HG02588 (cell line): ENCODE measurements around the gene TIE1.

ENCODE experiments used
- ATAC-seq: cut with Tn5 transposase; IDR thresholded peaks from one replicate; pipeline ENCODE4 v1.9.1; 2021; ENCODE audit warnings: mild to moderate bottlenecking, moderate library complexity; ENCODE audit not compliant: unreplicated experiment

The TIE1 gene

DNA sequence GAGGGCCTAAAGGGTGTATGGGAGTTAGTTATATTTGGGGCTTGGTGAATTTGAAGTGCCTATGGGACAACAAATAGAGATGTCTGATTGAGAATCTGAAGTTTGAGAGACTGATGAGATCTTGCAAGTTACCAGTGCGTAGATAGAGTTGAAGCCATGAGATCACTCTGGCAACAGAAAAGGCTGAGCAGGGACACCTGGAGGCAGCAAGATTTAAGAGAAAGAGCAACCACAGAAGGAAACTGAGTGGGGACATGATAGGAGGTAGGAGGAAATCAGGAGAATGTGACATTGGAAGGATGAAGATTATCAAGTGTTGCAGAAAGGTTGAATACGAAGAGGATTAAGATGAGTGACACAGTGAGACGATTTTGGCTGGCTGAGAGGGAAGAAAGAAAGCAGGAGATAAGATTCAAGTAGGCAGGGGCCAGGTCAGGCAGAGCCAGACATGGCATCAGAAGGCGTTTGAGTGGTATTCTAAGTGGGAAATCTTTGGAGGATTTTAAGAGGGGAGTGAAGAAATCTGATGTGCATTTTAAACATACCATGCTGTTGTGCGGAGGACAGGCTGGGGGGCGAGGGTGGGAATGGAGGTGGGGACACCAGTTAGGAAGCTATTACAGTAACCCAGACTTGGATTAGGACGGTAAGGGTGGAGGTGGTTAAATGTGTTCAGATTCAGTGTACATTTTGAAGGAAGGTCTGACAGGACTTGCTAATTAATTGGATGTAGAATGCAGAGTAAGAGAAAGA lies 33.8 kb downstream of the TIE1 start:
- no peak for ATAC-seq

DNA sequence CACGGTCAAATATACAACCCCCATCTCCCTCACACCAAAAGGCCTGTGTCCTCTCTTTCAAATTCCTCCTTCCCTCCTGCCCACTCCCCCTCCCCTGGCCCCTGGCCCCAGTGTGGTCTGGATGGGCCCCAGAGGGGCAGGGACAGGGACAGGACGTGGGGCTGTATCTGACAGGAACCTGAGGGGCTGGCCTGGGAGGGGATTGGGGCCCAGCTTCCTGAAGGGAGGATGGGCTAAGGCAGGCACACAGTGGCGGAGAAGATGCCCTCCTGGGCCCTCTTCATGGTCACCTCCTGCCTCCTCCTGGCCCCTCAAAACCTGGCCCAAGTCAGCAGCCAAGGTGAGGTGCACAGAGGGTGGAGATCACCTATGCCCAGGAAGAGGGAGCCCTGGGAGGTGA lies 36.8 kb downstream of the TIE1 start, which contains the start of gene MPL:
MPL (plus strand) TSS at position 231 of the 400 bp plus-strand sequence; CDS start at position 262, 31 bp downstream.
- no peak for ATAC-seq

DNA sequence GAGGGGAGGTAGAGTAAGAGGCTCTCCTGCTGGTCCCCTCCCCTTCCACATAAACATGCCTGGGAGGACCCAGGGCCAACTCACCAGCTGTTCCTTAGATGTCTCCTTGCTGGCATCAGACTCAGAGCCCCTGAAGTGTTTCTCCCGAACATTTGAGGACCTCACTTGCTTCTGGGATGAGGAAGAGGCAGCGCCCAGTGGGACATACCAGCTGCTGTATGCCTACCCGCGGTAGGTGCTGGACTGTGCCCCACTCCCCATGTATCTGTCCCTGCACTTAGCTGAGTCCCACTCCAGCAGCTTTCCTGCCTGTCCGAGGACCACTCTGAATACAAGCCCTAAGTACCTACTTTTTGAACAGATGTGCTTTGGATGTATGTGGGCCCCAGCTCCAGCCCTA lies 37.2 kb downstream of the TIE1 start:
- no peak for ATAC-seq

DNA sequence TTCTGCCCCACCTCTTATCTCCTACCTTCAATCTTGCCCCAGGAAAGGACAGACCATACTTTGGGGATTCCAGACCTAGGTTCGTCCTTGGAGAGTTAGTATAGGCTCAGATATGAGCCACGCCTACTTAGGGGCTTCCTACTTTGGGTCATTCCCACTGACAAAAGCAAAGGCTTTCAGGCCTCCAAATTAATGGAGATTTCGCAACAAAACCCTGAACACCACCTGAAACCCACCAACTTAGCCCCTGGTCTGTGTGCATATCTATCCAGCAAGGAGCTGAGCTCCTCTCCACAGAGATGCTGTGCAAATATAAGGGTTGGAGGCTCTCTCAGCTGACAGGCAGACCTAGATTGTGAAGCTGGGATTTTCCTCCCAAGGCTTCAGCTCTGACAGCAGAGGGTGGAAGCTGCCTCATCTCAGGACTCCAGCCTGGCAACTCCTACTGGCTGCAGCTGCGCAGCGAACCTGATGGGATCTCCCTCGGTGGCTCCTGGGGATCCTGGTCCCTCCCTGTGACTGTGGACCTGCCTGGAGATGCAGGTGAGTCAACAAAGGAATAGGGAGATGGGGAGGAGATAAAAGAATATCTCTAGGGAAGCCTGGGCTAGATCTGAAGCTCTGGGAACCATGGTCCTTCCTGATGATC lies 38.9 kb downstream of the TIE1 start:
- ATAC-seq = no peak

DNA sequence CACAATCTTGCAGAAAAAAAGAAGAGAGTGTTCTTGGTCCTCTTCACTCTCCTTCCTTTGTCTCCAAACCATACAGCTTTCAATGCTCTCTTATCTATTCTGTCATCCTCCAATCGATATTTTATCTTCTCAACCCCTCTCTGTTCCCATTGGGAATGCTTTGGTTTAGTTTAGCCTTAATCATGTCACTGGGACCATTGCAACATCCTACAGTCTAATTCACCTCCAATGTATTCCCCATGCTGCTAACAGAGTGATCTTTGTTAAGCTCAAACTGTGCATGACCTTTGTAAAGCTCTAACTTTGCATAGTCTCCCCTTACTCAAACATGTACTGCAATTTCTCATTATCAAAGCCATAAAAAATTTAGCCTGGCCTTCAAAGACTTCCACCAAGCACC lies 39.8 kb downstream of the TIE1 start:
- ATAC-seq = no peak

DNA sequence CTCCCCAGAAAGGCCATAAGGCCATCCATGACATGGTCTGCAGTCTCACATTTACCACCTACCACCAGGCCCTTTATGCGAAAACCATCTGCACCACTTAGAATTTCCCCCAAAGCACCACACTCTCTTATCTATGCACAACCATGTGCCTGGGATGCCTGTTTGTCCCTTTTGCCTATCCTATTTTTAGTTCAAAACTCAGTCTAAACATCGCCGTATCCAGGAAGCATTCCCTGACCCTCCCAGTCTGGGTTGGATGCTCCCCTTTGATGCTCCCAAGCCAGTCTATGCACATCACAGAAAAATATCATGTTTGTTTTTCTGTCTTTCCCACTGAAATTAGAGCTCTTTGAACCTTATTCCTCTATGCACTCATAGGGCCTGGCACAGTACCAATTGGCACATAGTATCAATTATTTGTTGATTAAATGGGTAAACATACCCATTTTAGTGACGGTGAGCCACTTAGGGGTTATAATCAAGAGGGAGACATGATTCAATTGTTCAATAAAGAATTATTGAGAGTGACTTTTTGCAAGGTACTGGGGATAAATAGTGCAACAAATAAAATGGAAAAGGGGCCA lies 43.6 kb downstream of the TIE1 start:
- no peak for ATAC-seq

DNA sequence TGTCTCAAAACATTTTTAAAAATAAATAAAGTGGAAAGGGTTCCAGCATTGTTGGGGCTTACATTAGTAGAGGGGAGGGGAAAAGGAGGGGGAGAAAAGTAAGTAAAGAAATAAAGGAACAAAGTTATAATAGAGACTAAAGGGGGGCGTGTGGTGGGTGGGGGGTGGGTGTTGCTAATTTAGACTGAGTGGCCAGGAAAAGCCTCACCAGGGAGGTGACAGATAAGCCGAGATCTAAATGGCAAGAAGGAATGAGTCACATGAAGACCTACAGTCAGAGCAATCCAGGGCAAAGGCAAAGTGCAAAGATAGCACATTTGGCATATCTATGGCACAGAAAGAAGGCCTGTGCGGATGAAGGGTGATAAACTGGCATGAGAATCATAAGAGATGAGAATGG lies 44.3 kb downstream of the TIE1 start:
- no peak for ATAC-seq

DNA sequence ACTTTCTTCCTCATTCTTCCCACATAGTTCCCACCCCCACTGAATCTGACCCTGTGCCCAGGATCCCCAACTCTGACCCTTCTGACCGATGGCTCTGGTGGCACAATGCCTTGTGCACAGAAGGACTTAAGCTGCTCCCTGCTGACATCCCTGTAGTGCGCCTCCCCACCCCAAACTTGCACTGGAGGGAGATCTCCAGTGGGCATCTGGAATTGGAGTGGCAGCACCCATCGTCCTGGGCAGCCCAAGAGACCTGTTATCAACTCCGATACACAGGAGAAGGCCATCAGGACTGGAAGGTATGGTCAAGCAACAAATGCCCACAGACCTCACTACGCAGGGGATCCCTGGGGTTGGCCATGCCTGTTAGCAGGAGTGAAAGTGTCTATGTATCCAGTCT lies 45.9 kb downstream of the TIE1 start:
- no peak for ATAC-seq

DNA sequence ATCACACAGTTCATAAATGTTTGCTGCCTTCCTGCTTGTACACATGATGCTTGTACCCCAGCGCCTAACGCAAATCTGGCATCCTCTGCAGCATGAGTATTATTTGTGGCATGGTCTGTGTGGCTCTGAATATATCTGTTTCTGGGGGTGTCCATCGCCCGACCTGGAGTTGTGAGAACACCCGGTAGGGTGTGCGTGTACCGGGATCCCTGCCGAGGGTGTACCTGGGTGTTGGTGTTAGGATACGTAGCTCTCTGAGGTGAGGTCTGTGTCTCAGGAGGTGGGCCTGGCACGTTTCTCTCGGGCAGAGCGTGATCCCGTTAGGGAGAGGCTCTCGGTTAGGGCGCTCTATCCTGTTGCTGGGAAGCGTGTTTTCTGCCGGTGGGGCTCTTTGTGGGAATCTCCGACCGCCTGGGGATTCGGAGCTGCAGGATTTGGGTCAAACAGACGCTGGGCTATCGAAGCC lies 47.6 kb downstream of the TIE1 start:
- ATAC-seq = no peak

DNA sequence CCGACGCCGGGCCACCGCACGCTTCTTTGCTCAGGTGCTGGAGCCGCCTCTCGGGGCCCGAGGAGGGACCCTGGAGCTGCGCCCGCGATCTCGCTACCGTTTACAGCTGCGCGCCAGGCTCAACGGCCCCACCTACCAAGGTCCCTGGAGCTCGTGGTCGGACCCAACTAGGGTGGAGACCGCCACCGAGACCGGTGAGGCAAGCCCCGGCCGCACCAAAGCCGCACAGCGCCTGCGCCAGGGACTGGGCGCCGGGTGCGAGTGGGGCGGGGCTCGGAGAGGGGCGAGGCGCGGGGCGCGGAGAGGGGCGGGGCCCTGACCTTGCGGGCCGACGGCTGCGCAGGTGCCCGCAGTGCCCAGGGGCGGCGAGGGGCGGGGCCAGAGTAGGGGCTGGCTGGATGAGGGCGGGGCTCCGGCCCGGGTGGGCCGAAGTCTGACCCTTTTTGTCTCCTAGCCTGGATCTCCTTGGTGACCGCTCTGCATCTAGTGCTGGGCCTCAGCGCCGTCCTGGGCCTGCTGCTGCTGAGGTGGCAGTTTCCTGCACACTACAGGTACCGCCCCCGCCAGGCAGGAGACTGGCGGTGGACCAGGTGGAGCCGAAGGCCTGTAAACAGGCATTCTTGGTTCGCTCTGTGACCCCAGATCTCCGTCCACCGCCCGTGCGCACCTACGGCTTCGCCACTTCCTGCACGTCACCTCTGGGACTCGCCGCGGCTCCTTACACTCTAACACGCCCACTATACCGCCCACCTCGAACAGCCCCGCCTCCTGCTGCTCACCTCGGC lies 48.2 kb downstream of the TIE1 start:
- no peak for ATAC-seq

DNA sequence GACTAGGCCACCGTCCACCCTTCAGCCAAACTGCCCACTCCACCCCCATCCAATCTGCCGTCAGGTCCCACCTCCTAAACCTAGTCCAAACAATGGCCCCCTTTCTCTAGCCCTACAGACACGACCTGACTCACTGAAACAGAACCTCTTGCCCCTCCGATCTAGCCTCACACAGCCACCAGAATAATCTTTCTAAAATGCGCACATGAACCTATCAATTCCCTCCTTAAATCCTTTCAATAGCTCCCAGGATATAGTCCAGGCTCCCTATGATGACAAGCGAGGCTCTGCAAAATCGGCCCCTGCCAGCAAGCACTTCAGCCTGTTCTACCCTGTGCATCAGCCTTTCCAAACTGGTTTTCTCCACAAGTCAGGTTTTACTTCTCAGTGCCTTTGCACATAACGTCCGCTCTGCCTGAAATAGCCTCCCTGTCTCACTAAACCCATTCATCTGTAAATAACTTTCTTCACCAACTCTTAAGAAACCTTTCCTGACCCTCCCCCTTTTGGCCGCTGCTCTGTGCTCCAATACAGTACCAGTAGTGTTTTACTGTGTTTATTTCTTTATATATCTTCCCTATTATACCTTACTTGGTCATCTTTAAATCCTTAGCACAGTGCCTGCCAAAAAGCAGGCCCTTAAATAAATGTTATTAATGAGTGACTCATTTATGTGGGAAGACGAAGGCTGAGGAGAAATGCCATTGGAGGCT lies 49.0 kb downstream of the TIE1 start:
- no peak for ATAC-seq

DNA sequence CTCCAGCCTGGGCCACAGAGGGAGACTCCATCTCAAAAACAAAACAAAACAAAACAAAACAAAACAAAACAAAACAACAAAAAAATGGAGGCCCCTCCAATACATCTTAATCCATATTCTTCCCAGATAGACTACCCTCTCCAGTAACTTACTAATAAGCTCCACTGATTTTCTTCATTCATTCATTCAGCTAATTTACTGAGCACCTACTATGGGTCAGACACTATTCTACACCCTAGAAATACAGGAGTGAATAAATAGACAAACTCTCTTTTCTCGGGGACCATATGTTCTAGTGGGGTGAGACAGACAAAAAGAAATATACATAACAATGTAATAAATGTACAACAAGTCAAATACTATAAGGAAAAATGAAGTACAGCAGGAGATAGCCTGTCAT lies 50.2 kb downstream of the TIE1 start:
- no peak for ATAC-seq

DNA sequence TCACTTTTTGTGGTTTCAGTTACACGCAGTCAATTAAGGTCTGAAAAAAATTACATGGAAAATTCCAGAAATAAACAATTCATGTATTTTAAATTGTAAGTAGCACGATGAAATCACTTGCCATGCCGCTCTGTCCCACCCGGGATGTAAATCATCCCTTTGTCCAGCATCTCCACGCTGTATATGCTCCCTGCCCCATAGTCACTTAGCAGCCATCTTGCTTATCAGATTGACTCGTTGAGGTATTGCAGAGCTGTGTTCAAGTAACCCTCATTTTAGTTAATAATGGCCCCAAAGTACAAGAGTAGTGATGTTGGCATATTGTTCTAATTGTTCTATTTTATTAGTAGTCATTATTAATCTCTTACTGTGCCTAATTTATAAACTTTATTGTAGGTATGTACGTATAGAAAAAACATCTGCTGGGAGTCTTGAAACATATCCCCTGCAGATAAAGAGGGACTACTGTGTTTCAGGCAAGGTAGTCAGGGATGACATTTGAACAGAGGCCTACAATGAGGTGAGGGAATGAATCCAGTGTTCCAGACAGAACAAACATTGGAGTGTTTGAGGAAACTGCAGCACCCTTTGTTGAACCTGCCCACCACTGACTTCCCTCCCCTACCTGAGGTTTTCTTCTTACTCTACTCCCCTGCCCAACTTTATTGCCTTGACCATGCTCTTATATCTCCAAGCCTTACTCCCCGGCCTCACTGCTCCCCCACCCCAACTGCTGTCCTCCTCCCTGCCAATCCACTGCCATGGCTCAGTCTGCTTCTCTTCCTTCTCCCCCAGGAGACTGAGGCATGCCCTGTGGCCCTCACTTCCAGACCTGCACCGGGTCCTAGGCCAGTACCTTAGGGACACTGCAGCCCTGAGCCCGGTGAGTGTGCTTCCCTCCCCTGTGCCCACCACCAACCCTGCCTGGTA lies 50.9 kb downstream of the TIE1 start:
- no peak for ATAC-seq

DNA sequence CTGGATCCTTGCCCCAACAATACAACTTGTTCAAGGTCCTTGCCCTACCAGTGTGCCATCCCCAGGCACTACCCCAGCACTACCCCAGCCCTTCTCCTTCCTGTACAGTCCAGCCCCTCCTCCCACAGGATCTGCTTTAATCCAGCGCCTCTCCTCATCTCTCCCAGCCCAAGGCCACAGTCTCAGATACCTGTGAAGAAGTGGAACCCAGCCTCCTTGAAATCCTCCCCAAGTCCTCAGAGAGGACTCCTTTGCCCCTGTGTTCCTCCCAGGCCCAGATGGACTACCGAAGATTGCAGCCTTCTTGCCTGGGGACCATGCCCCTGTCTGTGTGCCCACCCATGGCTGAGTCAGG lies 51.5 kb downstream of the TIE1 start:
- no peak for ATAC-seq

DNA sequence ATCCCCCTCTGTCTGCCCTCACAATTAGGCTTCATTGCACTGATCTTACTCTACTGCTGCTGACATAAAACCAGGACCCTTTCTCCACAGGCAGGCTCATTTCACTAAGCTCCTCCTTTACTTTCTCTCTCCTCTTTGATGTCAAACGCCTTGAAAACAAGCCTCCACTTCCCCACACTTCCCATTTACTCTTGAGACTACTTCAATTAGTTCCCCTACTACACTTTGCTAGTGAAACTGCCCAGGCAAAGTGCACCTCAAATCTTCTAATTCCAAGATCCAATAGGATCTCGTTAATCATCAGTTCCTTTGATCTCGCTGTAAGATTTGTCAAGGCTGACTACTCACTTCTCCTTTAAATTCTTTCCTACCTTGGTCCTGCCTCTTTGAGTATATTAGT lies 52.1 kb downstream of the TIE1 start:
- no peak for ATAC-seq

DNA sequence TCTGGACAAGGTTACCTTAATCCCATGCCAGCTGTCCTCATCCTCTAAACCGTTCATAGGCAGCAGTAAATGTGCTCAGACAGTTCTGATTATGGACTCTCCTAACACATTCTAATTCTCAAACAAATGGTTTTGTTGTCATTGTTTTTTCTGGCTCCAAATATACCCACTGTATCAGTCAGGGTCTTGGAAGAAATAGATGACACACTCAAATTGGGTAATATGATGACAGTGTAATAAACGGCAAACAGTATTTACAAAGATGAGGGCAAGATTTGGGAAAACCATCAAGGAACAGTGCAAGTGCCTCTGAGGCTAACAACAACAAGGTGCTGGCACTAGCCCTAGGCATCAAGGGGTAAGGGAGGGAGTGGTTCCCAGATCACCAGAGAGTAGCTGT lies 53.7 kb downstream of the TIE1 start:
- no peak for ATAC-seq

DNA sequence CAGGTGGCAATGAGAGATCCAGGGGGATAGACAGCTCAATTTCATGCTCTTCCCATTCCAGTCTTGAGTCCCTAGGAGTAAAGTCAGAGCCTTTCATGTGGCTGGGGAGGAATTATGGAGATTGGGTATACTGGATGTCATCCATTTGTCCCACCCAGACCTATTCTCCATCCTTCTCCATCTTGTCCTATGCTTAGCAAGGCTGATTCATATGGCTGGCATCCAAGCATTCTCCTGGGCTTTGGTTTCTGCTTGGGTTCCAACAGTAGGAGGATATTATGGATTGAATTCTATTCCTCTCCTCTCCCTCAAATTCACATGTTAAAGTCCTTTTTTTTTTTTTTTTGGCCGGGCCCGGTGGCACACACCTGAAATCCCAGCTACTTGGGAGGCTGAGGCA lies 54.2 kb downstream of the TIE1 start:
- ATAC-seq = no peak

DNA sequence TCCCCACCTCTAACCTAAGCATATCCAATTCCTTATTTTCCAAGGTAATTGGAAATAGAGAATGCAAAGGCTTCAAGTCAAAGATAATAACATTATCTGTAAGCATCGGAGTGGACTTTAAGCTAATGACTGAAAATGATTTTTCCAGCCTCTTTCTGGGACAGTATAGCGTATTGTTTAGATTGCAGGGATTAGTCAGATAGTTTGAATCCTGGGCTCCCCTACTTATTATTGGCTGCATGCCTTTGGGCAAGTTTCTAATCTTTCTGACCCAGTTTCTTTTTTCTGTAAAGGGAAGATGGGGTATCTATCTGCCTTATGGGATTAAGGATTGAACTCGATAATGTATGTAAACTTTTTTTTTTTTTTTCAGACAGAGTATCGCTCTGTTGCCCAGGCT lies 56.5 kb downstream of the TIE1 start:
- no peak for ATAC-seq

DNA sequence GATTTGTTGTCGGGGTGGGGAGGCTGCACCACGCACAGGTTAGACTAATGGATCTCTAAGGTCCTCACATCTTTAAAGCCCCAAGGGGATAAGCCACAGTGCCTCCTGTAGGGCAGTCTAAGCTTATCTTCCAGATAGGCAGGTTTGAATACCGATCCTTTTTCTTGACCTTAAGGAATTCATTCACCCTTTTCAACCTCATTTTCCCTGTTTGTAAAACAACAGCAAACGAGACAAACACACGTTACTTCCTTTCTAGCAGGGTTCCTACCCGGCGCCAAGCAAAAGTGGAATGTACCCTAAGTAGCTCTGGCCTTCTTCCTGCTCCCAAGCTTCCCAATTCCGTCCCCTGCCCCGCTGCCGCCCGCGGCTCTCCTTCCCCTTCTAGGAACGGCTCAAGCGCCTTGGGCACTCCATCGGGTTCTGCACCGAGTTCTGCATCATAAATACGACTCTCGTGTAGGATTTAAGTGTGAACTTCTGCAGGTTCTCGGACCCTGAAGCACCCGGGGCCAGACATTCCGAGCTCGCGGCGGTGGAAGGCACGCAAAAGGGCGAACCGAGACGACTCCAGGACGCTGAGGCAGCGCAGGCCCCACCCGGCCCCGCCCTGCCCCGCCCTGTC lies 57.5 kb downstream of the TIE1 start:
- ATAC-seq = peak; percentile 16
